ENCODE results near the gene BNIP2. TPM values are rescaled to one million over a fixed set of nuclear protein-coding genes. Genes with fewer than 3 reads are reported as not detected.
"Not testable (repeated sequence)": the region's sequence is repeated elsewhere in the genome, so short reads cannot be mapped to it uniquely, and the experiment has no call there.

The BNIP2 gene
- total RNA-seq, 2 donors from 2014 or later = 66.3 to 70.5 TPM

DNA sequence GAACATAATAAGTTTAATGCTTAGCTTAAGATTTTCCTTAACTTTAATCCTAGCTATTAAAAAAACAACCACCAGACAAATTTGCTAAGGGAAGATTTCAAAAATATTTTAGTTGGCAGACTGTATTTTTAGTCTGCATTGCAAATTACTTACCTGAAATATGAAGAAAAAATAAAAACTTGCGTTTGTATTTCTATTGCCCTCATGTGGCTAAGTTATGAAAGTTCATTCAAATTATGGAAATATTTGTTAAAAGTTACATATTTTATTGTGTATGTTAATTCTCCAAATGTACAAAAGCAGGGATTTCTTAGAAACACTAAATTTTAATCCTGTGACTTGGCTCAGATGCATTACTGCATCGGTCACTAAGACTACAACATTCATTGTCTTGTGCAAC is 46.8 kb downstream of the BNIP2 start:
- ATAC-seq = no peak
- Mint-ChIP-seq H3K27ac (no peak overlapping the region), H3K36me3 (peaks cover 20% of the 10 kb centered on the region)

DNA sequence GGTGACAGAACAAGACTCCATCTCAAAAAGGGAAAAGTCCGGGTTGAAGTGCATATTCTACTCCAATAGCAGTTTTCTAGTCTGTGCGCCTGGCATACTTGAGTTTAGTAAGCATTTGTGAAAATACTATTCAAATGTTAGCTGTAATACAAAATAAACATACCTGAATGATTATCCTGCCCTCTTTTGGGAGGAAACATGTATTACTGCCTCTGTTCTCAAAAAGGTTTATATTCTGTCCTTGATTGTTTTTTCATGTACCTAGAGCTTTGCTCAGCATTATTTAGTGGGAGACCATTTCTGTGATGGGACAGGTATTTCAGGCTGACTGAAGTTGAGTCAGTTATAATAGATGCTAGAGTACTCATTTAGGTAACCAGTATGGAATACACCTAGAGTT is 51.6 kb downstream of the BNIP2 start:
- DNase-seq (ENCODE audit: low spot score); H3K9me3 Mint-ChIP-seq; ATAC-seq; H3K27me3 Mint-ChIP-seq; H3K4me1 Mint-ChIP-seq (ENCODE audit: low read depth in 2 of 2); H3K27ac Mint-ChIP-seq; H3K4me3 Mint-ChIP-seq; H3K36me3 Mint-ChIP-seq: not testable (repeated sequence)

More for the DNA sequence above, 46.8 kb downstream of the BNIP2 start:
- peaks cover 7 to 8% of the 10 kb centered on the region in 2 donors for H3K4me1 Mint-ChIP-seq (ENCODE audit: low read depth in 2 of 2)
- no peak for DNase-seq (ENCODE audit: low spot score)
- H3K27me3 Mint-ChIP-seq = no peaks in the 10 kb centered on the region
- H3K9me3 Mint-ChIP-seq = no peaks in the 10 kb centered on the region
- H3K4me3 Mint-ChIP-seq = no peak overlapping the region

- Mint-ChIP-seq H3K9me3 (no peaks in the 10 kb centered on the region), H3K4me1 (ENCODE audit: low read depth in 2 of 2) (peaks cover 0 to 4% of the 10 kb centered on the region in 2 donors), H3K27ac (no peak overlapping the region), H3K27me3 (peaks cover 3 to 10% of the 10 kb centered on the region in 2 donors), H3K4me3 (no peak overlapping the region), H3K36me3 (peaks cover 7% of the 10 kb centered on the region)
- no peak for DNase-seq (ENCODE audit: low spot score)
- no peak for ATAC-seq
Observed at GRCh38 chr15:59636184-59636583, 52.9 kb downstream of the BNIP2 start.

DNA sequence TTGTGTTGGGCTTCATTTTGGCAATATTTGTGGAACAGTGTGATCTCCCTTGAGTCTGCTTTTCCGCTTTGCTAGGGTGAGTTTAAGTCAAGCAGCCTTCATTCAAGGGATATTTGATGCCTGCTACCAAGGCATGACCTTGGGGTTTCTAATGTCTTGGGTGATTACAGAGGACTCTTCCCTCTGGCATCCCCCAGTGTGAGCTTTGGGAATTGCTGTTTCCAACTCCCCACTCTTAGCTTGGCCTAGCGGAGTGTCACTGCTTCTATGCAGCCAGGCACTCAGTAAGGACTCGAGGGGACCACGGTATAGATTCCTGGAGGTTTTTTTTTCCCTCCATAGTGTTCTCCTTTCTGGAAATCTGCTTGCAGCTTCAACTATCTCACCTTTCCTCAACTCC is 56.4 kb downstream of the BNIP2 start:
- Mint-ChIP-seq H3K4me3 (no peak overlapping the region), H3K27ac (no peak overlapping the region), H3K4me1 (ENCODE audit: low read depth in 2 of 2) (peaks cover 0 to 4% of the 10 kb centered on the region in 2 donors)

GRCh38 chr15:59622289-59622688 is 66.8 kb downstream of the BNIP2 start:
- no peak overlapping the region for H3K4me3 Mint-ChIP-seq
- H3K27ac Mint-ChIP-seq = no peak overlapping the region
- DNase-seq (ENCODE audit: low spot score) (no peak), ATAC-seq (peak; percentile 60 to 88)
- H3K36me3 Mint-ChIP-seq = no peaks in the 10 kb centered on the region
- no peaks in the 10 kb centered on the region for H3K4me1 Mint-ChIP-seq (ENCODE audit: low read depth in 2 of 2)
- no peaks in the 10 kb centered on the region for H3K9me3 Mint-ChIP-seq
- H3K27me3 Mint-ChIP-seq = peaks cover 9 to 14% of the 10 kb centered on the region in 2 donors

More for the DNA sequence above, 56.4 kb downstream of the BNIP2 start:
- ATAC-seq (no peak), DNase-seq (ENCODE audit: low spot score) (no peak)
- no peaks in the 10 kb centered on the region for H3K9me3 Mint-ChIP-seq
- H3K36me3 Mint-ChIP-seq = peaks cover 2% of the 10 kb centered on the region
- H3K27me3 Mint-ChIP-seq = peaks cover 3 to 10% of the 10 kb centered on the region in 2 donors

- no peak overlapping the region for H3K27ac Mint-ChIP-seq
- ATAC-seq (no peak), DNase-seq (ENCODE audit: low spot score) (no peak)
- H3K36me3 Mint-ChIP-seq = no peaks in the 10 kb centered on the region
- H3K9me3 Mint-ChIP-seq = no peaks in the 10 kb centered on the region
- no peak overlapping the region for H3K4me3 Mint-ChIP-seq
- H3K4me1 Mint-ChIP-seq (ENCODE audit: low read depth in 2 of 2) = peaks cover 0 to 5% of the 10 kb centered on the region in 2 donors
- H3K27me3 Mint-ChIP-seq = peaks cover 14 to 23% of the 10 kb centered on the region in 2 donors
Observed at GRCh38 chr15:59618406-59618805, 70.7 kb downstream of the BNIP2 start.

DNA sequence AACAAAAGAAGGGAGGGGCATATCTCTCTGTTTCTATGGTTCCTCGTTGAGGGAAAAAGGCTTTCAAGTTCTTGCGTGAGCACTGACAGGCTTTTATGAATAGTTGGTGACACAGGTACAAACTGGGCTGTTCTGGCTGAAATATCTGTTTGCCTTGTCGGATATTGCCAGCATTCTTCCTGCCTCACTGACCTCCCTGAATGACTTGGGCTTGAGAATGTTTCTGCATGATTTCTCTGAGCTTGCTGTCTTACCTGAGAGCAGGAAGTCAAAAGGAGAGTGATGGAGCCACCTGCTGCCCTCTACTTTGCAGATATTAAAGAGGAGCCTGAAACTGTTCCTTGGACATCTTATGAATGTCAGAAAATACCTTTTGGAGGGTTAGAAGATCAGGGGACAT is 72.7 kb downstream of the BNIP2 start:
- Mint-ChIP-seq H3K9me3 (no peaks in the 10 kb centered on the region), H3K27ac (no peak overlapping the region), H3K36me3 (no peaks in the 10 kb centered on the region), H3K27me3 (peaks cover 22 to 33% of the 10 kb centered on the region in 2 donors), H3K4me3 (no peak overlapping the region), H3K4me1 (ENCODE audit: low read depth in 2 of 2) (peaks cover under 1 to 6% of the 10 kb centered on the region in 2 donors)
- DNase-seq (ENCODE audit: low spot score) (no peak), ATAC-seq (no peak)

DNA sequence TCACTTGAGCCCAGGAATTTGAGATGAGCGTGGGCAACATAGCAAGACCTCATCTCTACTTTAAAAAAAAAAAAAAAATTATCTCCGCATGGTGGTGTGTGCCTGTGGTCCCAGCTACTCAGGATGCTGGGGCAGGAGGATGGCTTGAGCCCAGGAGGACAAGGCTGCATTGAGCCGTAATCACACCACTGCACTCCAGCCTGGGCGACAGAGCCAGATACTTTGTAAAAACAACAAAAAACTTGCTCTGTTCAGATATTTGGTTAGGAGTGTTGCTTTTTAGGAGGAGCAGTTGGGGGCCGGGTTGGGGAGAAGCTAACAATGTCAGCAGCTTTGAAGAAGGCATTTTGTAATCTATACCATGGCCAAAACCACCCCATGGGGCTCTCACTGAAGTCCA is 73.5 kb downstream of the BNIP2 start:
- Mint-ChIP-seq H3K9me3 (no peaks in the 10 kb centered on the region), H3K27me3 (peaks cover 22 to 39% of the 10 kb centered on the region in 2 donors), H3K4me3 (no peak overlapping the region), H3K36me3 (no peaks in the 10 kb centered on the region), H3K27ac (no peak overlapping the region), H3K4me1 (ENCODE audit: low read depth in 2 of 2) (peaks cover 5 to 10% of the 10 kb centered on the region in 2 donors)
- ATAC-seq (no peak), DNase-seq (ENCODE audit: low spot score) (no peak)

GRCh38 chr15:59614153-59614552 is 75.0 kb downstream of the BNIP2 start:
- DNase-seq (ENCODE audit: low spot score) (no peak), ATAC-seq (no peak)
- Mint-ChIP-seq H3K4me1 (ENCODE audit: low read depth in 2 of 2) (peaks cover 5 to 10% of the 10 kb centered on the region in 2 donors), H3K9me3 (no peaks in the 10 kb centered on the region), H3K27me3 (peaks cover 28 to 47% of the 10 kb centered on the region in 2 donors), H3K36me3 (no peaks in the 10 kb centered on the region), H3K27ac (no peak overlapping the region), H3K4me3 (no peak overlapping the region)

- ATAC-seq (no peak), DNase-seq (ENCODE audit: low spot score) (no peak)
- H3K27me3 Mint-ChIP-seq = peaks cover 20 to 47% of the 10 kb centered on the region in 2 donors
- H3K4me3 Mint-ChIP-seq = no peak within 1 kb of the TSS
- H3K36me3 Mint-ChIP-seq = no peaks in the 10 kb centered on the region
- H3K9me3 Mint-ChIP-seq = no peaks in the 10 kb centered on the region
- H3K27ac Mint-ChIP-seq = no peak within 1 kb of the TSS
- peaks cover 5 to 10% of the 10 kb centered on the region in 2 donors for H3K4me1 Mint-ChIP-seq (ENCODE audit: low read depth in 2 of 2)
Observed at GRCh38 chr15:59611276-59612260, 77.6 kb downstream of the BNIP2 start, which contains the start of gene GCNT3. Gene GCNT3 (plus strand): TSS chr15:59611783. CDS start chr15:59618239, 6,456 bp downstream.

- H3K36me3 Mint-ChIP-seq = no peaks in the 10 kb centered on the region
- H3K27me3 Mint-ChIP-seq = peaks cover 18 to 37% of the 10 kb centered on the region in 2 donors
- no peak for DNase-seq (ENCODE audit: low spot score)
- peaks cover 5 to 8% of the 10 kb centered on the region in 2 donors for H3K4me1 Mint-ChIP-seq (ENCODE audit: low read depth in 2 of 2)
- no peak overlapping the region for H3K4me3 Mint-ChIP-seq
- H3K9me3 Mint-ChIP-seq = no peaks in the 10 kb centered on the region
- no peak for ATAC-seq
- no peak overlapping the region for H3K27ac Mint-ChIP-seq
Observed at GRCh38 chr15:59609730-59610712, 79.1 kb downstream of the BNIP2 start.

All from natural killer cell treated with Interleukin-12 subunit alpha and Interleukin-12 subunit beta and Interleukin-15 and Interleukin-18, amount 100 ng/mL, for 72 hours (primary cell).